HFF-Myc (cell line): Measurements from ENCODE around the gene STK24.
"Not testable (repeated sequence)": the region's sequence is repeated elsewhere in the genome, so short reads cannot be mapped to it uniquely, and the experiment has no call there.

Experiments used
- DNase-seq: peaks from one replicate; pipeline ENCODE4 v3.0.0-alpha.2; 2011; ENCODE audit warnings: low read depth; ENCODE audit errors: extremely low read depth
- H3K4me3 ChIP-seq: replicated peaks from 2 replicates; pipeline ENCODE4 v1.5.1; 2011; ENCODE audit warnings: low read depth, mild to moderate bottlenecking, control low read depth, low read length
- CTCF ChIP-seq: IDR thresholded peaks from 2 replicates; pipeline ENCODE4 v1.5.1; 2012; ENCODE audit warnings: mild to moderate bottlenecking, low read depth, low read length, control low read depth; ENCODE audit errors: missing control alignments

Gene STK24

GRCh38 chr13:98591721-98592361, 14.9 kb upstream of the STK24 start:
- DNase-seq = no peak
- no peak for TF ChIP-seq CTCF
- no peak overlapping the region for H3K4me3 ChIP-seq

GRCh38 chr13:98590471-98590870, 13.6 kb upstream of the STK24 start:
- not testable (repeated sequence) for H3K4me3 ChIP-seq, DNase-seq

GRCh38 chr13:98589516-98589915, 12.6 kb upstream of the STK24 start:
- not testable (repeated sequence) for H3K4me3 ChIP-seq, DNase-seq

- DNase-seq = no peak
- no peak for TF ChIP-seq CTCF
- H3K4me3 ChIP-seq = no peak overlapping the region
Observed at GRCh38 chr13:98586400-98587345, 9.8 kb upstream of the STK24 start.

GRCh38 chr13:98585946-98586345, 9.0 kb upstream of the STK24 start:
- DNase-seq = no peak
- no peak overlapping the region for H3K4me3 ChIP-seq
- TF ChIP-seq CTCF = no peak

- H3K4me3 ChIP-seq = no peak overlapping the region
- TF ChIP-seq CTCF = no peak
- DNase-seq = no peak
Observed at GRCh38 chr13:98585398-98585754, 8.5 kb upstream of the STK24 start.

GRCh38 chr13:98584668-98585397, 7.9 kb upstream of the STK24 start:
- no peak for TF ChIP-seq CTCF

More at GRCh38 chr13:98584668-98585397, 7.9 kb upstream of the STK24 start:
- DNase-seq = no peak
- no peak overlapping the region for H3K4me3 ChIP-seq
